Activated effector memory CD4-positive, alpha-beta T cell treated with anti-CD3 and anti-CD28 coated beads, Interleukin-2, amount 50 U/mL, for 16 hours (primary cell): ENCODE data around the gene CLCN2.
"Not testable (repeated sequence)": the region's sequence is repeated elsewhere in the genome, so short reads cannot be mapped to it uniquely, and the experiment has no call there.

ENCODE experiments used
- DNase-seq: peaks from one replicate; pipeline ENCODE4 v3.0.0-alpha.2; 2020

CLCN2 gene

GRCh38 chr3:184343200-184343876 lies 18.1 kb downstream of the CLCN2 start:
- no peak for DNase-seq

- no peak for DNase-seq
Measured at GRCh38 chr3:184341925-184342324, 19.5 kb downstream of the CLCN2 start.

GRCh38 chr3:184339451-184340135 lies 21.8 kb downstream of the CLCN2 start:
- DNase-seq: not testable (repeated sequence)

- no peak for DNase-seq
Measured at GRCh38 chr3:184339001-184339400, 22.4 kb downstream of the CLCN2 start.

- peak; percentile 71 for DNase-seq
Measured at GRCh38 chr3:184338511-184338945, 22.9 kb downstream of the CLCN2 start.

- DNase-seq: no peak
Measured at GRCh38 chr3:184337981-184338380, 23.4 kb downstream of the CLCN2 start.

- DNase-seq: no peak
Measured at GRCh38 chr3:184337399-184337714, 24.0 kb downstream of the CLCN2 start, which contains the start of gene FAM131A. TSS of gene FAM131A (plus strand) at chr3:184337600. CDS start at chr3:184337631, 31 bp downstream.

GRCh38 chr3:184336547-184337398 lies 24.6 kb downstream of the CLCN2 start:
- DNase-seq: no peak

- DNase-seq: peak; percentile 95
Measured at GRCh38 chr3:184335661-184336546, 25.5 kb downstream of the CLCN2 start.

- no peak for DNase-seq
Measured at GRCh38 chr3:184335291-184335660, 26.1 kb downstream of the CLCN2 start.

GRCh38 chr3:184334470-184335158 lies 26.8 kb downstream of the CLCN2 start:
- peak; percentile 79 for DNase-seq

- DNase-seq: no peak
Measured at GRCh38 chr3:184333700-184334099, 27.7 kb downstream of the CLCN2 start.

GRCh38 chr3:184333190-184333589 lies 28.2 kb downstream of the CLCN2 start:
- DNase-seq: no peak

- DNase-seq: no peak
Measured at GRCh38 chr3:184332370-184333090, 28.9 kb downstream of the CLCN2 start.

GRCh38 chr3:184328516-184328915 lies 32.9 kb downstream of the CLCN2 start:
- no peak for DNase-seq

- no peak for DNase-seq
Measured at GRCh38 chr3:184327171-184327570, 34.2 kb downstream of the CLCN2 start.

- DNase-seq: peak; percentile 78
Measured at GRCh38 chr3:184325715-184326369, 35.6 kb downstream of the CLCN2 start.

GRCh38 chr3:184325269-184325668 lies 36.1 kb downstream of the CLCN2 start:
- DNase-seq: no peak

GRCh38 chr3:184323696-184324095 lies 37.7 kb downstream of the CLCN2 start:
- DNase-seq: no peak

GRCh38 chr3:184322731-184323487 lies 38.5 kb downstream of the CLCN2 start:
- no peak for DNase-seq
